ENCODE data around the gene BICD2. TPM values are rescaled to one million over a fixed set of nuclear protein-coding genes. Genes with fewer than 3 reads are reported as not detected.

The BICD2 gene
- total RNA-seq, 4 donors from 2014 or later: 28.3 to 54.0 (median 44.2) TPM

- no peak for TF ChIP-seq CTCF (IDR thresholded peaks at IDR 0.05)
- ATAC-seq (ENCODE audit: low FRiP score): no peak
- DNase-seq (ENCODE audit: low spot score): no peak
Observed at GRCh38 chr9:92718086-92719001, 46.3 kb downstream of the BICD2 start.

- DNase-seq (ENCODE audit: low spot score): no peak
- no peak for TF ChIP-seq CTCF (IDR thresholded peaks at IDR 0.05)
- ATAC-seq (ENCODE audit: low FRiP score): no peak
Observed at GRCh38 chr9:92717201-92718085, 47.2 kb downstream of the BICD2 start.

- ATAC-seq (ENCODE audit: low FRiP score) (peak; percentile 47), DNase-seq (ENCODE audit: low spot score) (peak; percentile 91)
- peak in 1 of 3 donors; percentile 61 for TF ChIP-seq CTCF (IDR thresholded peaks at IDR 0.05)
Observed at GRCh38 chr9:92716557-92716956, 48.1 kb downstream of the BICD2 start.

- no peak for DNase-seq (ENCODE audit: low spot score)
- TF ChIP-seq CTCF (IDR thresholded peaks at IDR 0.05): no peak
- no peak for ATAC-seq (ENCODE audit: low FRiP score)
Observed at GRCh38 chr9:92715488-92716231, 49.0 kb downstream of the BICD2 start.

- DNase-seq (ENCODE audit: low spot score) (no peak), ATAC-seq (ENCODE audit: low FRiP score) (no peak)
- TF ChIP-seq CTCF (IDR thresholded peaks at IDR 0.05): no peak
Observed at GRCh38 chr9:92714787-92715487, 49.7 kb downstream of the BICD2 start.

GRCh38 chr9:92714016-92714415 lies 50.6 kb downstream of the BICD2 start:
- DNase-seq (ENCODE audit: low spot score) (no peak), ATAC-seq (ENCODE audit: low FRiP score) (no peak)
- TF ChIP-seq CTCF (IDR thresholded peaks at IDR 0.05): no peak
